ENCODE data around the gene ABCC11.

The ABCC11 gene

GRCh38 chr16:48247311-48247710 lies at the start of gene ABCC11:
TSS of gene ABCC11 (minus strand) at chr16:48247539. CDS start at chr16:48231921, 15,618 bp downstream.
- no peak for DNase-seq

- DNase-seq: no peak
Measured at GRCh38 chr16:48295488-48296281, 48.3 kb upstream of the ABCC11 start.

GRCh38 chr16:48294724-48295123 lies 47.4 kb upstream of the ABCC11 start:
- DNase-seq: no peak

- no peak for DNase-seq
Measured at GRCh38 chr16:48292452-48292851, 45.1 kb upstream of the ABCC11 start.

GRCh38 chr16:48291754-48292153 lies 44.4 kb upstream of the ABCC11 start:
- no peak for DNase-seq

- no peak for DNase-seq
Measured at GRCh38 chr16:48291303-48291702, 44.0 kb upstream of the ABCC11 start.

- no peak for DNase-seq
Measured at GRCh38 chr16:48287239-48287638, 39.9 kb upstream of the ABCC11 start.

- no peak for DNase-seq
Measured at GRCh38 chr16:48284772-48285409, 37.6 kb upstream of the ABCC11 start.

GRCh38 chr16:48282636-48283263 lies 35.4 kb upstream of the ABCC11 start:
- no peak for DNase-seq

GRCh38 chr16:48280546-48280945 lies 33.2 kb upstream of the ABCC11 start:
- DNase-seq: no peak

GRCh38 chr16:48279199-48279598 lies 31.9 kb upstream of the ABCC11 start:
- no peak for DNase-seq

GRCh38 chr16:48277158-48277557 lies 29.8 kb upstream of the ABCC11 start:
- DNase-seq: no peak

- no peak for DNase-seq
Measured at GRCh38 chr16:48276102-48276501, 28.8 kb upstream of the ABCC11 start.

- DNase-seq: no peak
Measured at GRCh38 chr16:48274476-48274875, 27.1 kb upstream of the ABCC11 start.

- DNase-seq: no peak
Measured at GRCh38 chr16:48272837-48273421, 25.6 kb upstream of the ABCC11 start.

GRCh38 chr16:48271728-48272127 lies 24.4 kb upstream of the ABCC11 start:
- DNase-seq: no peak

- DNase-seq: no peak
Measured at GRCh38 chr16:48269011-48269410, 21.7 kb upstream of the ABCC11 start.

GRCh38 chr16:48262631-48263030 lies 15.3 kb upstream of the ABCC11 start:
- DNase-seq: no peak

- no peak for DNase-seq
Measured at GRCh38 chr16:48261569-48261968, 14.2 kb upstream of the ABCC11 start.

GRCh38 chr16:48256579-48257177 lies 9.3 kb upstream of the ABCC11 start:
- no peak for DNase-seq

- no peak for DNase-seq
Measured at GRCh38 chr16:48252013-48252412, 4.7 kb upstream of the ABCC11 start.

GRCh38 chr16:48250520-48251278 lies 3.4 kb upstream of the ABCC11 start:
- DNase-seq: no peak

All from NCI-H1436 treated with DMSO at 0.1 percent for 48 hours (cell line).